K562 (cell line): ENCODE results near the gene CUL3. TPM values are rescaled to one million over a fixed set of nuclear protein-coding genes. Genes with fewer than 3 reads are reported as not detected.

ENCODE experiments used
- DEAF1 ChIP-seq: fragments of 450-650 bp; formaldehyde crosslinking; IDR thresholded peaks from 2 replicates; pipeline ENCODE4 v1.4.0; 2020; ENCODE audit warnings: mild to moderate bottlenecking, moderate library complexity
- E4F1 ChIP-seq: fragments of 250-450 bp; sonication (Bioruptor Pico); IDR thresholded peaks from 2 replicates; pipeline ENCODE4 v1.5.0; 2021; ENCODE audit warnings: mild to moderate bottlenecking, borderline replicate concordance
- JUNB ChIP-seq: fragments of 450-650 bp; formaldehyde crosslinking; conservative IDR thresholded peaks from 2 replicates; pipeline ENCODE4 v1.4.0; 2020; ENCODE audit warnings: mild to moderate bottlenecking
- SETDB1 ChIP-seq: IDR thresholded peaks from one replicate; pipeline ENCODE4 v1.6.1; 2012; ENCODE audit warnings: low read length, control low read depth, inconsistent platforms
- SPI1 ChIP-seq: IDR thresholded peaks from 2 replicates; pipeline ENCODE4 v1.6.1; 2011; ENCODE audit warnings: low read depth, low read length, control low read depth, borderline replicate concordance
- ZNF41 ChIP-seq: fragments of 250-450 bp; sonication (Bioruptor Pico); conservative IDR thresholded peaks from 2 replicates; pipeline ENCODE4 v1.4.0; 2020; ENCODE audit warnings: mild to moderate bottlenecking
- ZNF655 ChIP-seq: fragments of 250-450 bp; sonication (Bioruptor Pico); IDR thresholded peaks from 2 replicates; pipeline ENCODE4 v1.5.0; 2021
- ZSCAN32 ChIP-seq: fragments of 450-650 bp; formaldehyde crosslinking; IDR thresholded peaks from 2 replicates; pipeline ENCODE4 v1.4.0; 2020; ENCODE audit warnings: mild to moderate bottlenecking, moderate library complexity
- polyA plus RNA-seq, 8 experiments: library from polyadenylated mRNA; depleted of rRNA in 4 of 8; stranded (reverse) in 5 of 8; unstranded in 3 of 8; fragments of >200 nt; fragmentation: Nextera tagmentation in 2 of 8; fragmentation: Illumina TruSeq in 1 of 8; extraction: Ambion mirVana in 2 of 8; extraction: Trizol in 1 of 8; gene quantifications; 2 replicates each; pipeline versions ENCODE4 v1.2.1 to v1.2.3, GENCODE V29; 2011 to 2014; ENCODE audit warnings: inconsistent platforms in 1 of 8, missing spikeins in 1 of 8
- total RNA-seq, 7 experiments: library from RNA; depleted of rRNA in 6 of 7; stranded (reverse); fragments of >200 nt in 6 of 7; fragmentation: Illumina TruSeq in 2 of 7; extraction: Trizol in 2 of 7; gene quantifications; 2 replicates each; pipeline versions ENCODE4 v1.2.1 to v1.2.3, GENCODE V29; 2011 to 2021; ENCODE audit warnings: low replicate concordance in 1 of 7

The CUL3 gene
- total and polyA plus RNA-seq, 9 of the 15 experiments (the other 6 are each of a cell fraction or from before 2014, with no cell fraction given): 31.5 to 71.9 (median 56.4) TPM

- TF ChIP-seq DEAF1 (CRISPR knock-in tag) (no peak), ZNF655 (CRISPR knock-in tag) (no peak), ZNF41 (CRISPR knock-in tag) (no peak), ZSCAN32 (CRISPR knock-in tag) (no peak), SPI1 (no peak), SETDB1 (no peak), E4F1 (CRISPR knock-in tag) (no peak), JUNB (CRISPR knock-in tag) (no peak)
- TF ChIP-seq, all 486 proteins: peak for 0
These were observed 144.2 kb downstream of the CUL3 start (continued) for GRCh38 chr2:224440988-224441387.
